ENCODE measurements around the gene FAM209B. TPM values are rescaled to one million over a fixed set of nuclear protein-coding genes. Genes with fewer than 3 reads are reported as not detected.
"Not testable (repeated sequence)": the region's sequence is repeated elsewhere in the genome, so short reads cannot be mapped to it uniquely, and the experiment has no call there.

The FAM209B gene
- total and polyA plus RNA-seq, 7 donors = 0.14 to 1.3 (median 0.62) TPM; not detected in 1

- peaks cover 2% of the 10 kb centered on the region for H3K9me3 ChIP-seq
- DNase-seq (no peak), ATAC-seq (no peak)
- intact Hi-C loops (cut with DNase I) = no loop called here
- TF ChIP-seq CTCF (IDR thresholded peaks at IDR 0.05) = no peak
- no peaks in the 10 kb centered on the region for H3K4me1 ChIP-seq
- 96 to 97% (median 96%) methylated on average over 14 of the region's 14 CpGs for WGBS, 3 donors
- peaks cover 16 to 74% of the 10 kb centered on the region in 2 donors for H3K36me3 ChIP-seq (ENCODE audit: insufficient read depth in 1 of 2, low read depth in 1 of 2)
- H3K27ac ChIP-seq = no peak overlapping the region
- peaks cover 0 to 2% (median 0%) of the 10 kb centered on the region in 3 donors for H3K27me3 ChIP-seq (ENCODE audit: insufficient read depth in 3 of 3, low read length in 2 of 3)
- H3K4me3 ChIP-seq = no peak overlapping the region
Measured at GRCh38 chr20:56518126-56518525, 14.9 kb upstream of the FAM209B start.

- no peak overlapping the region for H3K27ac ChIP-seq
- H3K27me3 ChIP-seq (ENCODE audit: insufficient read depth in 3 of 3, low read length in 2 of 3) = peaks cover 0 to 2% (median 0%) of the 10 kb centered on the region in 3 donors
- TF ChIP-seq CTCF (IDR thresholded peaks at IDR 0.05) = no peak
- H3K9me3 ChIP-seq = peaks cover 2% of the 10 kb centered on the region
- no peaks in the 10 kb centered on the region for H3K4me1 ChIP-seq
- H3K4me3 ChIP-seq = no peak overlapping the region
- H3K36me3 ChIP-seq (ENCODE audit: insufficient read depth in 1 of 2, low read depth in 1 of 2) = peaks cover 16 to 66% of the 10 kb centered on the region in 2 donors
- intact Hi-C loops (cut with DNase I) = no loop called here
- ATAC-seq (no peak), DNase-seq (no peak)
- 96 to 97% (median 96%) methylated on average over 10 of the region's 10 CpGs for WGBS, 3 donors
Measured at GRCh38 chr20:56518721-56519398, 14.2 kb upstream of the FAM209B start.

GRCh38 chr20:56519551-56519950 lies 13.5 kb upstream of the FAM209B start:
- TF ChIP-seq CTCF (IDR thresholded peaks at IDR 0.05) = no peak
- DNase-seq (no peak), ATAC-seq (no peak)
- peaks cover 0 to 2% (median 0%) of the 10 kb centered on the region in 3 donors for H3K27me3 ChIP-seq (ENCODE audit: insufficient read depth in 3 of 3, low read length in 2 of 3)
- no peaks in the 10 kb centered on the region for H3K4me1 ChIP-seq
- H3K4me3 ChIP-seq = no peak overlapping the region
- WGBS, 3 donors = 98 to 99% (median 98%) methylated on average over 10 of the region's 10 CpGs
- H3K36me3 ChIP-seq (ENCODE audit: insufficient read depth in 1 of 2, low read depth in 1 of 2) = peaks cover 16 to 60% of the 10 kb centered on the region in 2 donors
- no peak overlapping the region for H3K27ac ChIP-seq
- H3K9me3 ChIP-seq = peaks cover 2% of the 10 kb centered on the region
- intact Hi-C loops (cut with DNase I) = no loop called here

GRCh38 chr20:56520180-56520579 lies 12.9 kb upstream of the FAM209B start:
- no peak for ATAC-seq
- intact Hi-C loops (cut with DNase I) = no loop called here
- DNase-seq = no peak
- 98 to 99% (median 99%) methylated on average over 10 of the region's 10 CpGs for WGBS, 3 donors
- H3K27ac ChIP-seq = no peak overlapping the region
- no peaks in the 10 kb centered on the region for H3K4me1 ChIP-seq
- H3K9me3 ChIP-seq = peaks cover 2% of the 10 kb centered on the region
- H3K36me3 ChIP-seq (ENCODE audit: insufficient read depth in 1 of 2, low read depth in 1 of 2) = peaks cover 16 to 53% of the 10 kb centered on the region in 2 donors
- no peak for TF ChIP-seq CTCF (IDR thresholded peaks at IDR 0.05)
- H3K4me3 ChIP-seq = no peak overlapping the region
- H3K27me3 ChIP-seq (ENCODE audit: insufficient read depth in 3 of 3, low read length in 2 of 3) = peaks cover 0 to 2% (median 0%) of the 10 kb centered on the region in 3 donors

GRCh38 chr20:56520746-56521354 lies 12.2 kb upstream of the FAM209B start:
- intact Hi-C loops (cut with DNase I); H3K27ac ChIP-seq; H3K9me3 ChIP-seq; ATAC-seq; H3K4me3 ChIP-seq; H3K4me1 ChIP-seq; DNase-seq; H3K27me3 ChIP-seq (ENCODE audit: insufficient read depth in 3 of 3, low read length in 2 of 3): not testable (repeated sequence)
- WGBS, 3 donors = 91 to 95% (median 92%) methylated on average over 13 of the region's 13 CpGs
- H3K36me3 ChIP-seq (ENCODE audit: insufficient read depth in 1 of 2, low read depth in 1 of 2) = peaks cover 16 to 49% of the 10 kb centered on the region in 2 donors

Measured in psoas muscle (tissue), 8 donors.